Measurements from ENCODE around the gene TREX2. TPM values are rescaled to one million over a fixed set of nuclear protein-coding genes. Genes with fewer than 3 reads are reported as not detected.

TREX2 gene
- total RNA-seq, 1 donor from 2014 or later: 9.6 TPM

DNA sequence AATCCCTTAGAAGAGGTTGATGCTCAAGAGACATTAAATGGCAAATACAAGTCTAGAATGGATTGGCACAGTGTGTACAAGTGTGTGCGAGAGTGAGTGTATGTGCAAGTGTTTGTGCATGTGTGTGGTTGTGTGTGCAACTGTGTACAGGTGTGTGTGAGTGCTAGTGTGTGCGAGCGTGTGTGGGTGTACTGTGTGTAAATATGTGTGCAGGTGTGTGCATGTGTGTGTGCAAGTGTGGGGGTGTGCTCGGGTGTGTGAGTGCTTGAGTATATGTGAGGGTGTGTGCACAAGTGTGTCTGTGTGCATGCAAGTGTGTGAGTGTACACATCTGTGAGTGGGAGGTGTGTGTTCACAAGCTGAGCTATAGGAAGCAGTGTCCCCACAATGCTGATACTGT, 5.9 kb downstream of the TREX2 start:
- Histone ChIP-seq H3K36me3 (no peaks in the 10 kb centered on the region), H3K9me3 (no peaks in the 10 kb centered on the region), H3K27me3 (no peaks in the 10 kb centered on the region), H3K4me3 (no peak overlapping the region), H3K27ac (no peak overlapping the region), H3K4me1 (no peaks in the 10 kb centered on the region)
- intact Hi-C loops (cut with DNase I): no loop called here
- no peak for DNase-seq (ENCODE audit: extremely low spot score in 2 of 2)
- TF ChIP-seq, protein P1, sequence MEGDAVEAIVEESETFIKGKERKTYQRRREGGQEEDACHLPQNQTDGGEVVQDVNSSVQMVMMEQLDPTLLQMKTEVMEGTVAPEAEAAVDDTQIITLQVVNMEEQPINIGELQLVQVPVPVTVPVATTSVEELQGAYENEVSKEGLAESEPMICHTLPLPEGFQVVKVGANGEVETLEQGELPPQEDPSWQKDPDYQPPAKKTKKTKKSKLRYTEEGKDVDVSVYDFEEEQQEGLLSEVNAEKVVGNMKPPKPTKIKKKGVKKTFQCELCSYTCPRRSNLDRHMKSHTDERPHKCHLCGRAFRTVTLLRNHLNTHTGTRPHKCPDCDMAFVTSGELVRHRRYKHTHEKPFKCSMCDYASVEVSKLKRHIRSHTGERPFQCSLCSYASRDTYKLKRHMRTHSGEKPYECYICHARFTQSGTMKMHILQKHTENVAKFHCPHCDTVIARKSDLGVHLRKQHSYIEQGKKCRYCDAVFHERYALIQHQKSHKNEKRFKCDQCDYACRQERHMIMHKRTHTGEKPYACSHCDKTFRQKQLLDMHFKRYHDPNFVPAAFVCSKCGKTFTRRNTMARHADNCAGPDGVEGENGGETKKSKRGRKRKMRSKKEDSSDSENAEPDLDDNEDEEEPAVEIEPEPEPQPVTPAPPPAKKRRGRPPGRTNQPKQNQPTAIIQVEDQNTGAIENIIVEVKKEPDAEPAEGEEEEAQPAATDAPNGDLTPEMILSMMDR (IDR thresholded peaks at IDR 0.05): no peak
- no peak for TF ChIP-seq POLR2AphosphoS5 (IDR thresholded peaks at IDR 0.05; ENCODE audit: insufficient read depth in 1 of 2, low read depth in 1 of 2)
- TF ChIP-seq POLR2A (IDR thresholded peaks at IDR 0.05): no peak

DNA sequence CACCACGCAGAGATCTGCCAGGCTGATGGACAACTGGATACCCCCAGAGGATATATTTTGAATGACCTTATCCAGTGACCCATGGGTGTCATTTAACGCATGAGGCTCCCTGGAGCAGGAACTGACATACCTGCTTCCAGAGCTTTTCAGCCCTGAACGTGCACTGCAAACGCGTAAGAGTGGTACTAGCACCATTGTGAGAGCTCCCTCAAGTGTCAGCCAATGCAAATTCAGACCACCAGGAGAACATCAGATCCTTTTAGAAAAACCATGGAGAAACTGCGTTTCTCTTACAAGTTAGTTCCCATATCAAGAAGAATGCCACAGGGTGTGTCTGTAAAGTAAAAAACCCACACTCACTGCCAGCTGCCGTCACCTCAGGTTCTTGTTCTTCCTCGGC, 7.3 kb downstream of the TREX2 start:
- no peaks in the 10 kb centered on the region for H3K27me3 ChIP-seq
- DNase-seq (ENCODE audit: extremely low spot score in 2 of 2): no peak
- H3K9me3 ChIP-seq: no peaks in the 10 kb centered on the region
- TF ChIP-seq POLR2A (IDR thresholded peaks at IDR 0.05) (no peak), POLR2AphosphoS5 (IDR thresholded peaks at IDR 0.05; ENCODE audit: insufficient read depth in 1 of 2, low read depth in 1 of 2) (no peak)
- TF ChIP-seq, protein P1 (IDR thresholded peaks at IDR 0.05): no peak
- intact Hi-C loops (cut with DNase I): no loop called here
- no peaks in the 10 kb centered on the region for H3K36me3 ChIP-seq
- H3K27ac ChIP-seq: no peak overlapping the region
- no peaks in the 10 kb centered on the region for H3K4me1 ChIP-seq
- H3K4me3 ChIP-seq: no peak overlapping the region

DNA sequence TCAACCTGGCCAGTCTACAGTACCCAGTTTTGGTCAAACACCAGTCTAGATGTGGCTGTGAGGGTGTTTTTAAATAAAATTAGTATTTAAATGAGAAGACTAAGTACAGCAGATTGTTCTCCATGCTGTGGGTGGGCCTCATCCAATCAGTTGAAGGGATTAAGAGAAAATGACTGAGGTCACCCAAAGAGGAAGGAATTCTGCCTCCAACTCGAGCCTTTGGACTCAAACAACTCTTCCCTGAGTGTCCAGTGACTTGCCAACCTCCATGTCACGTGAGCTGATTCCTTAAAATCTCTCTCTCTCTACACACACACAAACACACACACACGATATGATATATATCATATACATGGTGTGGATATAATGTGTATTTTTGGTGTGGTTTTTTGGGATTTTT, 10.0 kb downstream of the TREX2 start:
- no peaks in the 10 kb centered on the region for H3K27me3 ChIP-seq
- peaks cover 2% of the 10 kb centered on the region for H3K9me3 ChIP-seq
- no peaks in the 10 kb centered on the region for H3K36me3 ChIP-seq
- no peak overlapping the region for H3K27ac ChIP-seq
- H3K4me1 ChIP-seq: no peaks in the 10 kb centered on the region
- no peak for TF ChIP-seq POLR2AphosphoS5 (IDR thresholded peaks at IDR 0.05; ENCODE audit: insufficient read depth in 1 of 2, low read depth in 1 of 2)
- TF ChIP-seq, protein P1 (IDR thresholded peaks at IDR 0.05): no peak
- no peak for TF ChIP-seq POLR2A (IDR thresholded peaks at IDR 0.05)
- DNase-seq (ENCODE audit: extremely low spot score in 2 of 2): no peak
- intact Hi-C loops (cut with DNase I): no loop called here
- H3K4me3 ChIP-seq: no peak overlapping the region

DNA sequence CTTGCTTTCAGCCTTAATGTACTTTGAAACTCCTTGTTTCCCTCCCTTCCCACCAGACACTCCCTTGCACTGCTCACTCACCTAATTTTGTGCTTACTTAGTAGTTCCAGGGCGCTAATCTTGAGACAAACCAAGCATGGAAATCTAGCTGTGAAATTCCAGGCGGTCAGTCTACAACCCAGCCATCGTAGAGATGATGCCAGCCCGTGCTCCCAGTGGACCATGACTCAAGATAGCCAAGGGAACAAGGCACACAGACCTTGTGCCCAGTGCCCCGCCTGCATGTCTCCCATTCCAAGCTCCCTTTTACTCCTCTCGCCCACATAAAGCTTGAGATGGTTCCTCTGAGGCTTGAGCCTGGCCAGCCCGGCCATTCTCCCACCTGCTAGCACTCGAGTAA, 11.1 kb downstream of the TREX2 start:
- H3K9me3 ChIP-seq: peaks cover 6% of the 10 kb centered on the region
- no peaks in the 10 kb centered on the region for H3K4me1 ChIP-seq
- H3K27ac ChIP-seq: no peak overlapping the region
- TF ChIP-seq, protein P1 (IDR thresholded peaks at IDR 0.05): no peak
- no peak for TF ChIP-seq POLR2A (IDR thresholded peaks at IDR 0.05)
- TF ChIP-seq POLR2AphosphoS5 (IDR thresholded peaks at IDR 0.05; ENCODE audit: insufficient read depth in 1 of 2, low read depth in 1 of 2): no peak
- H3K36me3 ChIP-seq: no peaks in the 10 kb centered on the region
- H3K27me3 ChIP-seq: no peaks in the 10 kb centered on the region
- intact Hi-C loops (cut with DNase I): no loop called here
- H3K4me3 ChIP-seq: no peak overlapping the region
- no peak for DNase-seq (ENCODE audit: extremely low spot score in 2 of 2)

DNA sequence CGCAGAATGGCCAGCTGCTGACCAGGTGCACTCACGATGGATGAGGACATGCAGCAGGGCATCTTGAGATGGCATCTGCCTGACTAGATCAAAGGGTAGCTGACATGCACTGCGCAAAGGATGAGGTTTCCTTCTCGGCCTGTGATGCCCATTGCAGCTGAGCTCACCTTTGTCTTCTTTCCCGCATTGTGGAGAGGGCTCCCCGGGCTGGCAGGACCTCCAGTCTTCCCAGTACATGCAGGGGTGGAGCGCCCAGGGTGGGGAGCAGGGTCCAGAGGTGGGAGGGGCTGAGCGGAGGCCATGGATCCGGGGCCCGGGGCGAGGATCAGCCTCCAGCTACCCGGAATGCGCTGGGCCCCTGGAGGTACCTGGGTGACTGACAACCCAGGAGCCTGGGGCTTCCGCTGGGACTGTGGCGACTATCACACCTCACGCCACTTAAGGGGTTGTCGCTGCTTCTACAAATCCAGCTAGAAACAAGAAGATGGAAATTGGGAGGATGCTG, 12.0 kb downstream of the TREX2 start:
- intact Hi-C loops (cut with DNase I): no loop called here
- TF ChIP-seq, protein P1 (IDR thresholded peaks at IDR 0.05): no peak
- no peak for TF ChIP-seq POLR2A (IDR thresholded peaks at IDR 0.05)
- no peak for TF ChIP-seq POLR2AphosphoS5 (IDR thresholded peaks at IDR 0.05; ENCODE audit: insufficient read depth in 1 of 2, low read depth in 1 of 2)
- no peak overlapping the region for H3K27ac ChIP-seq
- no peak overlapping the region for H3K4me3 ChIP-seq
- no peaks in the 10 kb centered on the region for H3K36me3 ChIP-seq
- no peaks in the 10 kb centered on the region for H3K27me3 ChIP-seq
- peaks cover 6% of the 10 kb centered on the region for H3K9me3 ChIP-seq
- DNase-seq (ENCODE audit: extremely low spot score in 2 of 2): no peak
- H3K4me1 ChIP-seq: no peaks in the 10 kb centered on the region

Data from vagina (tissue), 2 donors.